Tibial nerve (tissue), 4 donors: ENCODE results near the gene ATP12A.

Source experiments
- CTCF ChIP-seq, 5 experiments: fragments of 200-600 bp in 3 of 5; fragments of 450-650 bp in 2 of 5; sonication (generic) in 3 of 5; IDR thresholded peaks; one replicate each; pipeline ENCODE4 v1.5.1; 2016 to 2019; ENCODE audit warnings: antibody characterized with exemption in 5 of 5, mild to moderate bottlenecking in 3 of 5, moderate library complexity in 2 of 5
- EP300 ChIP-seq, 2 donors: sonication (generic); formaldehyde crosslinking; IDR thresholded peaks; one replicate each; pipeline ENCODE4 v1.6.1; 2017; ENCODE audit warnings: antibody characterized with exemption in 2 of 2, mild to moderate bottlenecking in 1 of 2
- POLR2A ChIP-seq, 2 donors: fragments of 450-650 bp; IDR thresholded peaks; one replicate each; pipeline ENCODE4 v1.6.1; 2017; ENCODE audit warnings: antibody characterized with exemption in 2 of 2, mild to moderate bottlenecking in 2 of 2, moderate library complexity in 2 of 2

GRCh38 chr13:24747248-24748060 is 67.2 kb downstream of the ATP12A start:
- TF ChIP-seq EP300 (IDR thresholded peaks at IDR 0.05) (no peak), CTCF (IDR thresholded peaks at IDR 0.05) (no peak), POLR2A (IDR thresholded peaks at IDR 0.05) (no peak)
